GM19395 (cell line): ENCODE data around the gene SCLY.
"Not testable (repeated sequence)": the region's sequence is repeated elsewhere in the genome, so short reads cannot be mapped to it uniquely, and the experiment has no call there.

ENCODE experiments used
- ATAC-seq: cut with Tn5 transposase; IDR thresholded peaks from one replicate; pipeline ENCODE4 v1.9.1; 2021; ENCODE audit warnings: mild to moderate bottlenecking, moderate library complexity; ENCODE audit not compliant: unreplicated experiment

The SCLY gene

GRCh38 chr2:238060542-238061314 is at the start of gene SCLY:
SCLY (plus strand) TSS chr2:238061001; CDS start chr2:238061055, 54 bp downstream.
- ATAC-seq: peak; percentile 87

GRCh38 chr2:238013806-238014205 is 47.0 kb upstream of the SCLY start:
- no peak for ATAC-seq

- ATAC-seq: no peak
These were observed 45.1 kb upstream of the SCLY start for GRCh38 chr2:238015705-238016104.

GRCh38 chr2:238016526-238016925 is 44.3 kb upstream of the SCLY start:
- ATAC-seq: no peak

- ATAC-seq: no peak
These were observed 40.8 kb upstream of the SCLY start for GRCh38 chr2:238019962-238020361.

GRCh38 chr2:238020816-238021215 is 40.0 kb upstream of the SCLY start:
- no peak for ATAC-seq

- no peak for ATAC-seq
These were observed 39.5 kb upstream of the SCLY start for GRCh38 chr2:238021327-238021726.

GRCh38 chr2:238022594-238023157 is 38.1 kb upstream of the SCLY start:
- ATAC-seq: no peak

GRCh38 chr2:238023608-238024007 is 37.2 kb upstream of the SCLY start:
- no peak for ATAC-seq

- ATAC-seq: no peak
These were observed 35.8 kb upstream of the SCLY start for GRCh38 chr2:238024986-238025385.

- ATAC-seq: no peak
These were observed 35.0 kb upstream of the SCLY start for GRCh38 chr2:238025741-238026360.

GRCh38 chr2:238027058-238027457 is 33.7 kb upstream of the SCLY start:
- no peak for ATAC-seq

GRCh38 chr2:238027591-238028415 is 33.0 kb upstream of the SCLY start:
- ATAC-seq: no peak

GRCh38 chr2:238029853-238030252 is 30.9 kb upstream of the SCLY start:
- no peak for ATAC-seq

- no peak for ATAC-seq
These were observed 30.2 kb upstream of the SCLY start for GRCh38 chr2:238030422-238031155.

- no peak for ATAC-seq
These were observed 29.1 kb upstream of the SCLY start for GRCh38 chr2:238031751-238032150.

GRCh38 chr2:238032755-238033337 is 28.0 kb upstream of the SCLY start:
- ATAC-seq: no peak

- not testable (repeated sequence) for ATAC-seq
These were observed 26.8 kb upstream of the SCLY start for GRCh38 chr2:238033991-238034390.

GRCh38 chr2:238038203-238038602 is 22.6 kb upstream of the SCLY start:
- no peak for ATAC-seq

- ATAC-seq: no peak
These were observed 21.6 kb upstream of the SCLY start for GRCh38 chr2:238039151-238039550.
